GM19239 (cell line): ENCODE results near the gene CFAP99.
A peak's percentile ranks its signal among the peaks of the same experiment; 100 is the strongest.

Experiments used
- DNase-seq: peaks from one replicate; pipeline ENCODE4 v3.0.0; 2011; ENCODE audit warnings: low spot score; ENCODE audit not compliant: insufficient read length
- FAIRE-seq: peaks from 2 replicates; lab custom pipeline; 2011; peaks lifted over from hg19 to GRCh38; lab: Jason Lieb, UNC

CFAP99 gene

GRCh38 chr4:2443956-2444740, 25.4 kb downstream of the CFAP99 start:
- DNase-seq (no peak), FAIRE-seq (no peak)

DNA sequence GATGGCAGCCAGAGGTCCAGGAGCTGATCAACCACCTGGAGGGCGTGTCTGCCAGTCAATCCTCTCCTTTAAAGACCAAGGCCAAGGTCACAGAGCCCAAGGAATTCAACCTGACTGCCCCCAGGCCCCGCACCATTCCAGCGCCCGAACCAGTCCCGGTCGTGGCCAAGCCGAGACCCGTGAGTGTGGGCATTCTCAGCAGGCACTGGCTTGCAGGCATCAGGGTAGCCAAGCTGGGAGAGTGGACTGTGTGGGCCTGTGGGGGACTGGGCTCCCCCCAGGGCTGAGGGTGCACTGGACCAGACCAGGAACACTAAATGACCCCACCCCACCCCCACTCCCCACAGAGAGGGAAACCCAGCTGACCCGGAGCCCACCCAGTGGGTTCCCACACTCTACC, 26.4 kb downstream of the CFAP99 start:
- FAIRE-seq = no peak
- no peak for DNase-seq

- FAIRE-seq = no peak
- DNase-seq = no peak
Measured at GRCh38 chr4:2445571-2445970, 26.8 kb downstream of the CFAP99 start.

GRCh38 chr4:2446656-2447564, 28.2 kb downstream of the CFAP99 start:
- FAIRE-seq (no peak), DNase-seq (no peak)

- FAIRE-seq (no peak), DNase-seq (no peak)
Measured at GRCh38 chr4:2448589-2448988, 29.8 kb downstream of the CFAP99 start.

DNA sequence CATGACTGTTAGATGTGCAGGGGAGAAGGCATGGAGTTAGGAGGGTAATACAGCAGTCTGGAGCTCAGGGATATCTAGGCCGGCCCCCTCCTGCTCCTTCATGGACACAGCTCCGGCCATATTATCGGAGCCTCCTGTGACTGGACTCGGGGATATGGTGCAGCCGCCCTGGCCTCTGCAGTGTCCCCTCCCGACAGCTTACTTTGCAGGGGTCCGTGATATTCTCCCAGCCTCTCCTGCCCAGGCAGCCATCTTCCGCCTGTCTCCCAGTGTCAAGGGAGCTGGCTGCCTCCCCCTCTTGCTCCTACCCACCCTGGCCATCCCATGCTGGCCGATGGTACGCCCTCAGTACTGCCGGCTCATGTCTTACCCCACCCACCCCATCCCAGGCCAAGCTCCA, 30.3 kb downstream of the CFAP99 start:
- no peak for DNase-seq
- FAIRE-seq = no peak

GRCh38 chr4:2449511-2450392, 31.0 kb downstream of the CFAP99 start:
- no peak for DNase-seq
- FAIRE-seq = no peak

DNA sequence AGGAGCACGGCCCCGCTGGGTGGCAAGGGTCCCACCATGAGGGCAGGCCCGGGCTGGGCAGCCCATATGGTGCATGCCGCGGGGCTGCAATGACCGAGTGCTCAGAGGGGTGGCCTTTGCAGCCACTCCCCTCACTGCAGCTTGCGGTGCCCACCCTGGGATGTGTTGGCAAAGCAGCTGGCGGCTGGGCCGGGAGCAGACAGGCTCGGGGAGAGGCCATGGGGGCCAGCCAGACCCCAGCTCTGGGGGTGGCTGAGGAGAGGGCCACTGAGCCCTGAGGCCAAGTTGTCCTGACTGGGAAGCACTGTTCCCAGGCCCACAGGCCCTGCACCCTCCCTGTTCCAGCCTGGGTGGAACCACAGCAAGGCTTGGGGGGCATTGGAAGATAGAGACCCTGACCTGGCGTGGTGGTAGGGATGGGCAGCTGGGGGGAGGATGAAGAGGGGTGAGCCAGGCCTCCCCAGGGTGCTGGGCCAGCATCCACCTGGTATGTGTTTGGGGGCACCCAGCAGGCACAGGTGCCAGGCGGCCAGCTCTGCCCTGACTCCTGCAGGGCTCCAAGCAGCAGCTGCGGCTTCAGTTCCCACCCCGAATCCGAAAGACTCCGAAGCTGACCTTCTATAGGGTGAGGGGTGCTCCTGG, 31.8 kb downstream of the CFAP99 start:
- FAIRE-seq (no peak), DNase-seq (no peak)

GRCh38 chr4:2451036-2451520, 32.3 kb downstream of the CFAP99 start:
- DNase-seq (no peak), FAIRE-seq (no peak)

- no peak for DNase-seq
- FAIRE-seq = no peak
Measured at GRCh38 chr4:2451821-2452785, 33.3 kb downstream of the CFAP99 start.

- FAIRE-seq (no peak), DNase-seq (no peak)
Measured at GRCh38 chr4:2457481-2458295, 38.9 kb downstream of the CFAP99 start.

- FAIRE-seq (no peak), DNase-seq (no peak)
Measured at GRCh38 chr4:2458546-2459491, 40.1 kb downstream of the CFAP99 start.

DNA sequence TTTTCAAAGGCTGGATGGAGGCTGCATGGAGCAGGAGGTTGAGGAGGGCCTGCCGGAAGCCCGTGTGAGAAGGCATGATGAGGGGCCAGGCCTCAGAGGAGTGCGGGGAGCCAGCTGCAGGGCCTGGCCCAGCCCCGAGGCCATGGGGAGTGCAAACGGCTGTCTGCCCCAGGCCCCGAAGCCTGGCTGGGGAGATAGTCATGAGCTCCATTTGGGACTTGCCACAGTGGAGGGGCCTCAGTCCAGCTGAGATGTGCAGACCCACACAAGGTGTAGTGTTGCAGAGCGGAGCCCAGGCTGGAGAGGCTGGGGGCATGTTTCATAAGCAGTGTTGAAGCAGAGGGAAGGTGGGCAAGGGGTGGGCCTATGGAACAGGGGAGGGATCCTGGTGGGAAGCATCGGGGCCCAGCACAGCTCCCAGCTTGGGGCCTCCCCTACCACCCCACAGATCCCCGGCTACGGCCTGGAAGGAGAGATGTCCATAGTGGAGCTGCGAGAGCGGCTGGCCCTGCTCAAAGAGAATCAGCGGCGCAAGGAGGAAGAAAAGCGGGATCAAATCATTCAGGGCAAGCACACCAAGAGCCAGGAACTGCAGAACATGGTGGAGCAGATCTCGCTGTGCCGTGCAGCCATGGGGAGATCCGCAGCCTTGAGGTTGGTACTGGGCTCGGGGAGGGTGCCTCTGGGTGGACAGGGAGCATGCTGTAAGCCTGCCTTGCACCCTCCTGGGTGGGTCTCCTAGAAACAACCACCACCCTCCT, 41.0 kb downstream of the CFAP99 start:
- no peak for DNase-seq
- no peak for FAIRE-seq

DNA sequence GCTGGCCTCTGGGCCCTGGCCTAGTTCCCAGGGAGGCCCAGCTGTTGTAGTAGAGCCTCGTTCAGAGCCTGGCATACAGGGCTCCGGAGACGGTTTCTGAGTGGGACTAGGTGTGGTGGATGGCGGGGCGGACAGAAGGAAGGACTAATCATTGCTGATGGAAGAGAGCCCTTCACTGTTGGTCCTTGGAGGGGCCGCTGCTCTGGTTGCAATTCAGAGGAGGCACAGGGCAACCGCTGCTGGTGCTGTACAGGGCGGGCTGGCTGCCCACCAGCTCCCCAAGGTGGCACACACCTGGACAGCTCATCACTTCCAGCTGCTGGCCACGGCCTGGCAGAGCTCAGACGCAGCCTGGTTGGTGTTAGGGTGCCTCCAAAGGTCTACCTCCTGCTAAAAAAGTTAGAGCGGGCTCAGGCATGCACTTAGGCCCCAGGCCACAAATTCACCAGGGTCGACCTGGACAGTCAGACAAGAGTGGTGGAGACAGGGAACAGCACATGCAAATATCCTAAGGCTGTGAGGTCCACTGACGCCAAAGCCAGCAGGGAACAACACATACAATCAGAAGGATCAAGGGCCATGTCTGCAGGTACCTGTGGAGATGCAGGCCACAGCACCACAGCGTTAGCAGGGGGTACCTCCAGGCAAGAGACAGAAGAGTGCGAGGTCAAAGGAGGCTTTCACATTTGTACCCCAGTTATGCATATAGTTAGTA, 42.6 kb downstream of the CFAP99 start:
- DNase-seq = no peak

DNA sequence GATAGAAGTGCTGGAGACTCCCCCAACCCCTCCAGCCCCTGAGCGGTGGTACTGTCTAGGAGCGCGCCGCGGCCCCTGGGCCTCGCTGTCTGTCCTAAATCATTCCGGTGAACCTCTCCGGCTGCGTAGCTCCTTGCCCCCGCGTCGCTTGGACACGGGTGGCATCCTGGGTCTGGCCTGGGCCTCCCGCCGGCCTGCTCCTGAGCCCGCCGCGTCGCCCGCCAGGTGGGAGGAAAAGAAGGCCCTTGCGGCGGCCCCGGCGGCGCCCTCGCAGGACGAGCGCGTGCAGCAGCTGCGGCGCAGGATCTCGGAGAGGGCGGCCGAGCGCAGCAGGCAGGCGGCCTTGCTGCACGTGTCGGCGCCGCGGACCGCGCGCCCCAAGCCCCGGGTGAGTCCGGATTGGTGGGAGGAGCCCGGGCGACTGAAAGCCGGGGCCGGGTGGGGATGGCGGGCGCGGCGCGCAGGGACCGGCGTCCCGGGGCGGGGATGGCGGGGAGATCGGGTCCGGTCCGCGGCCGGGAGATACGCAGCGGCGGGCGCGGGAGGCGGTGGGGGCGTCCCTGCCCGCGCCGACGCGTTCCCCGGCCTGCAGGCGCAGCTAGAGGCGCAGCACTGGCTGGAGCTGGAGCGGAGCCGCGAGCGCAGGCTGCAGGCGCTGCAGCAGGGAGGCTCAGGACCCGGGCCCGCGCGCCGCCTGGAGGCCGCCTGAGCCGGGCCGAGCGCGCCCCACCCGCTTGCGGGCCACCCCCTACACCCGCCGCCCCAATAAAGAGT, 43.6 kb downstream of the CFAP99 start:
- peak; percentile 83 for DNase-seq
- FAIRE-seq = no peak

More for the DNA sequence above, 42.6 kb downstream of the CFAP99 start:
- FAIRE-seq = peak; percentile 33
